Mucosa of rectum (tissue), 2 donors: ENCODE measurements around the gene SUSD3.

ENCODE experiments used
- H3K27ac ChIP-seq, 2 donors: one replicate each; pipeline ENCODE4 v1.7.0; 2013; ENCODE audit warnings: inconsistent platforms in 2 of 2, low read depth in 2 of 2, low read length in 2 of 2
- H3K27me3 ChIP-seq, 2 donors: one replicate each; pipeline ENCODE4 v1.7.0; 2013; ENCODE audit warnings: low read length in 2 of 2; ENCODE audit not compliant: control insufficient read depth in 2 of 2, insufficient read depth in 2 of 2
- H3K36me3 ChIP-seq, 2 donors: one replicate each; pipeline ENCODE4 v1.7.0; 2013; ENCODE audit warnings: low read length in 2 of 2; ENCODE audit not compliant: control insufficient read depth in 2 of 2, insufficient read depth in 2 of 2
- H3K4me1 ChIP-seq, 2 donors: one replicate each; pipeline ENCODE4 v1.7.0; 2013; ENCODE audit warnings: low read length in 2 of 2, mild to moderate bottlenecking in 1 of 2; ENCODE audit not compliant: control insufficient read depth in 2 of 2, insufficient read depth in 2 of 2
- H3K4me3 ChIP-seq, 2 donors: one replicate each; pipeline ENCODE4 v1.7.0; 2013; ENCODE audit warnings: low read length in 2 of 2
- H3K9ac ChIP-seq, 2 donors: one replicate each; pipeline ENCODE4 v1.7.0; 2013; ENCODE audit warnings: low read length in 2 of 2, low read depth in 1 of 2, mild to moderate bottlenecking in 1 of 2
- H3K9me3 ChIP-seq, 2 donors: one replicate each; pipeline ENCODE4 v1.7.0; 2013; ENCODE audit warnings: low read length in 2 of 2; ENCODE audit not compliant: control insufficient read depth in 2 of 2
- donor health status: healthy.
- donor health status: Normal muscosa, but diverticular disease.

The SUSD3 gene

DNA sequence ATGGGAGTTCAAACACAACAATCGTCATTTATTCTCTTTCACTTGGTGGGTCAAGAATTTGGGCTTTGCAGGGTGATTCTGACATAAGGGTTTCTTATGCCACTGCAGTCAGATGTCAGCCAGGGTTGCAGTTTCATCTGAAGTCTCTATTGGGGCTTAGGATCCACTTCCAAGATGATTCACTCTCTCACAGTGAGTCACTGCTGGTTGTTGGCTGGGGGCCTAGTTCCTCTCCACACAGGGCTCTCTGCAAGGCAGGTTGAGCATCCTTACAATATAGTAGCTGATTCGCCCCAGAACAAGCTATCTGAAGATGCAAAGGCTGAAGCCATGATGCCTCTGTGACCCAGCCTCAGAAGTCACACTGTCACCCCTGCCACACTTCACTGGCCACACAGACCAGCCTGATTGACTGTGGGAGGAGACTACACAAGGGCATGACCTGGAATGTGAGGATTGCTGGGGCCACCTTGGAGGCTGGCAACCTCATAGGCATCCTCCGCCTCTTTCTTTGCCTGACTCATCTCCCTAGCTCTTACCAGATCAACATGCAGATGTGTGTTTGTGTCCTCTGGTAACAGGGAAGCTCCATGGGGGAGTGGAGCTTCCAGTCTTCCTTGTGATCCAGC, 33.1 kb downstream of the SUSD3 start:
- Histone ChIP-seq H3K9ac (no peak overlapping the region), H3K9me3 (no peaks in the 10 kb centered on the region), H3K27me3 (no peaks in the 10 kb centered on the region), H3K4me1 (peaks cover 20 to 27% of the 10 kb centered on the region in 2 donors), H3K36me3 (peaks cover 0 to 2% of the 10 kb centered on the region in 2 donors), H3K4me3 (no peak overlapping the region), H3K27ac (no peak overlapping the region)

- no peak overlapping the region for H3K4me3 ChIP-seq
- H3K4me1 ChIP-seq: peaks cover 29 to 31% of the 10 kb centered on the region in 2 donors
- no peaks in the 10 kb centered on the region for H3K36me3 ChIP-seq
- no peaks in the 10 kb centered on the region for H3K27me3 ChIP-seq
- H3K9me3 ChIP-seq: no peaks in the 10 kb centered on the region
- H3K27ac ChIP-seq: no peak overlapping the region
- H3K9ac ChIP-seq: no peak overlapping the region
Measured at GRCh38 chr9:93092251-93092991, 33.9 kb downstream of the SUSD3 start.

DNA sequence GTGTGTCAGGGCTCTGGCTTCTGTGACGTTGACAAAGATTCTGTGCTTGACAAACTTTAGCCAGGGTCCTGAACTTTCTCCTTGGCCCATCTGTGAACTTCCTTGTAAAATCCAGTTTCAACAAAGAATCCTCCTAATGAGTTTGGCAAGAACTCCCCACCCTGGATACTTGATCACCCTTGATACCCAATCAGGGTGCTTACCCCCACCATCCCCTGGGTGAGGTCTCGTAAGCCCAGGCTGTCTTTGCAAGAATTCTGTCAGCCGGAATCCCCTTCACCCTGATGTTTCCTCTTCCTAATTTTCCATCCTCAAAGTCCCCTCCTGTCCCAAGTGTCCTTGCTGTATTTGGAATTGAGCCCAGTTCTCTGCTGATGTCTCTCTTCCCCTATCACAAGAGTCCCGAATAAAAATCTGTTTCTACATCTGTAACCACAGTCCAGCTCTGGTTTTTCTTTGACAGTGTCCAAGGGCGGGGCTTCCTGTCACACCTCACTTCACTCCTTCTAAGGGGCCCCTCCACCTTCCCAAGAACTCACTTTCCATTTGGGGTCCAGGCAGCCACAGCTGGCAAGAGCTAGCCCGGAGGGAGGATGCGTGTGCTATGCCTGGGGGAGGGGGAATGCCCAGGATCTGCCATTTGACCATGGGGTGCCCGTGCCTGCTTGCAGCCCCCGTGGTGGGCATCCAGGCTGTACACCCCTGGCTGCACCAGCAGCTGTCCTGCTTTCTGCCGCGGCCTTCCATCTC, 34.8 kb downstream of the SUSD3 start:
- Histone ChIP-seq H3K9ac (peak overlapping the region in 1 of 2 donors; percentile 38), H3K27ac (peak overlapping the region; percentile 14 to 63), H3K4me3 (no peak overlapping the region), H3K36me3 (no peaks in the 10 kb centered on the region), H3K27me3 (no peaks in the 10 kb centered on the region), H3K4me1 (peaks cover 37 to 40% of the 10 kb centered on the region in 2 donors), H3K9me3 (no peaks in the 10 kb centered on the region)

GRCh38 chr9:93093877-93094657, 35.6 kb downstream of the SUSD3 start:
- Histone ChIP-seq H3K36me3 (no peaks in the 10 kb centered on the region), H3K4me1 (peaks cover 42 to 47% of the 10 kb centered on the region in 2 donors), H3K27ac (peak overlapping the region; percentile 98 to 99), H3K9ac (peak overlapping the region; percentile 38 to 87), H3K27me3 (no peaks in the 10 kb centered on the region), H3K9me3 (no peaks in the 10 kb centered on the region), H3K4me3 (no peak overlapping the region)

- H3K27me3 ChIP-seq: no peaks in the 10 kb centered on the region
- H3K4me3 ChIP-seq: peak overlapping the region; percentile 66 to 75
- H3K9me3 ChIP-seq: no peaks in the 10 kb centered on the region
- peak overlapping the region; percentile 68 to 87 for H3K9ac ChIP-seq
- H3K36me3 ChIP-seq: no peaks in the 10 kb centered on the region
- H3K4me1 ChIP-seq: peaks cover 47 to 51% of the 10 kb centered on the region in 2 donors
- peak overlapping the region; percentile 98 to 99 for H3K27ac ChIP-seq
Measured at GRCh38 chr9:93094658-93095204, 36.2 kb downstream of the SUSD3 start.

GRCh38 chr9:93095205-93096130, 37.0 kb downstream of the SUSD3 start:
- H3K27me3 ChIP-seq: no peaks in the 10 kb centered on the region
- H3K9ac ChIP-seq: peak overlapping the region; percentile 68 to 87
- no peaks in the 10 kb centered on the region for H3K36me3 ChIP-seq
- peak overlapping the region; percentile 98 to 99 for H3K27ac ChIP-seq
- H3K4me1 ChIP-seq: peaks cover 47 to 51% of the 10 kb centered on the region in 2 donors
- peak overlapping the region; percentile 66 to 75 for H3K4me3 ChIP-seq
- no peaks in the 10 kb centered on the region for H3K9me3 ChIP-seq

DNA sequence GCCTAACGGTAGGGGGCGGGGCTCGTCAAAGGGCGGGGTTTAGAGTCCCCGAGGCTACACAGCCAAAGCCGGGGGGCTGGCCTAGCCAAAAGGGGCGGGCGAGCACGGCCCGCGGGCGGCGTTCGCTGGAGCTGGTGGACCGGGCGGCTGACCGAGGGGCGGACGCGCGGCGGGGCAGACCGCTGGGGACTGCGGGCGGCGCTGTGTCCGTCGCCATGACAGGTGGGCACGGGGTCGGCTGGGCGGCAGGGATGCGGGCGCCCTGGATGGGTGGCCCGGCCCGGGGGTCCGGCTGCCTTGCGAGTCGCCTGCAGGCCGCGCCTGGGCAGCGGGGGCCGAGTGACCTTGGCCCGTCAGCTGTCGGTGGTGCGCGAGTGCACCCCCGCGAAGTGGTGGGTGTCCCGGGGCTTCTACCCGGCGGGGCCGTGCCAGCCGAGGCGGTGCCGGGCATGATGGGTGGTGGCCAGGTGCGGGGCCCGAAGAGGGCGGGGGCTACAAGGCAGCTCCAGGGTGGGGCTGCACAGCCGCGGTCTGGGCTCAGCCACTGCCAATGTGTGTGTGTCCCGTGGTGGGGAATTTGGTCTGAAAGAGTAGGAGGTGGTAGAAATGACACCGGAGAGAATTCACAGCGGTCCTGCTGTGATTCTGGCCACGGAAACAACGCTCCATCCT, 37.8 kb downstream of the SUSD3 start, which contains the start of gene CARD19:
CARD19 (plus strand) TSS at position 87 of the 672 bp plus-strand sequence; CDS start at position 216, 129 bp downstream.
- H3K27me3 ChIP-seq: no peaks in the 10 kb centered on the region
- H3K4me1 ChIP-seq: peaks cover 47 to 51% of the 10 kb centered on the region in 2 donors
- H3K36me3 ChIP-seq: no peaks in the 10 kb centered on the region
- peak within 1 kb of the TSS; percentile 89 to 98 for H3K9ac ChIP-seq
- H3K4me3 ChIP-seq: peak within 1 kb of the TSS; percentile 87 to 88
- H3K27ac ChIP-seq: peak within 1 kb of the TSS; percentile 98 to 99
- H3K9me3 ChIP-seq: no peaks in the 10 kb centered on the region

DNA sequence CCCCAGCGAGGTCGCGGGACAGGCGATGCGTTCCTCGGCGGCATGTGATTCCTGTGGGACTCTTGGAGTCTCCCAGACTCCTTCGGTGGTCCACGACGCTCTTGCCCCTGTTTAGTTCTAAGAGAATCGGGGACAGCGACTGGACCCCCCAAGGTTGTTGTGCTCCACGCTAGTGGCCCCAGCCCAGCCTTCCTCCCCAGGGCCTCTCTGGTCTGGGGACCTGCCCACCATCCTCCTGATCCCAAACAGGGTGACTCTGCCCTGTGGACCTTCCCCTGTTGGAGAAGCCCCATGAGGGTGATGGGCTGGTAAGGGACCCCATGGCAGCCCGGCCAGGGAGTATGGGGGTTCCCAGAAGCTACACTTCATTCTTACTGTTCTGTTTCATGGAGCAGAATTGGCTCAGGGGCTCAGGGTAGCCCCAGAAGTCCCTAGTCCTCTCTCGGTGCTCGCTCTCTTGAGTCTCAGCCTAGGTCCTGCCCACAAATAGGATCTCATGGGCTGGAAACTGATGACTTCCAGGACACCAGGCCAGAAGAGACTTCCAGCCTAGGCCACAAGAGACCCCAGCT, 38.4 kb downstream of the SUSD3 start:
- Histone ChIP-seq H3K27ac (peak overlapping the region; percentile 95 to 96), H3K4me3 (peak overlapping the region; percentile 87 to 88), H3K4me1 (peaks cover 47 to 51% of the 10 kb centered on the region in 2 donors), H3K9me3 (no peaks in the 10 kb centered on the region), H3K27me3 (no peaks in the 10 kb centered on the region), H3K9ac (peak overlapping the region; percentile 89 to 98), H3K36me3 (no peaks in the 10 kb centered on the region)
